HG02840 (cell line): Measurements from ENCODE around the gene IKZF4.
A peak's percentile ranks its signal among the peaks of the same experiment; 100 is the strongest.
"Not testable (repeated sequence)": the region's sequence is repeated elsewhere in the genome, so short reads cannot be mapped to it uniquely, and the experiment has no call there.

Experiments used
- ATAC-seq: cut with Tn5 transposase; IDR thresholded peaks from one replicate; pipeline ENCODE4 v1.9.1; 2021; ENCODE audit warnings: mild to moderate bottlenecking, moderate library complexity, moderate number of reproducible peaks; ENCODE audit not compliant: unreplicated experiment, low FRiP score

Gene IKZF4

GRCh38 chr12:56020423-56021184 lies at the start of gene IKZF4:
Gene IKZF4, plus strand, starts transcription at chr12:56021043. Its CDS starts 451 bp downstream, at chr12:56021494.
- ATAC-seq, result no peak

GRCh38 chr12:55972042-55972441 lies 48.8 kb upstream of the IKZF4 start:
- no peak for ATAC-seq

GRCh38 chr12:55972456-55972855 lies 48.4 kb upstream of the IKZF4 start:
- no peak for ATAC-seq

GRCh38 chr12:55972911-55973598 lies 47.8 kb upstream of the IKZF4 start:
- ATAC-seq, result no peak

- ATAC-seq, result peak; percentile 97
Observed at GRCh38 chr12:55973599-55974307, 47.1 kb upstream of the IKZF4 start, which contains the start of gene RAB5B. Gene RAB5B, plus strand, starts transcription at chr12:55974078. Its CDS starts 12,883 bp downstream, at chr12:55986961.

GRCh38 chr12:55974308-55974730 lies 46.5 kb upstream of the IKZF4 start:
- ATAC-seq, result no peak

- ATAC-seq, result no peak
Observed at GRCh38 chr12:55978393-55978792, 42.5 kb upstream of the IKZF4 start.

- ATAC-seq, result no peak
Observed at GRCh38 chr12:55979069-55979468, 41.8 kb upstream of the IKZF4 start.

- ATAC-seq, result not testable (repeated sequence)
Observed at GRCh38 chr12:55981882-55982281, 39.0 kb upstream of the IKZF4 start.

- no peak for ATAC-seq
Observed at GRCh38 chr12:55982319-55982936, 38.4 kb upstream of the IKZF4 start.

GRCh38 chr12:55983232-55983842 lies 37.5 kb upstream of the IKZF4 start:
- no peak for ATAC-seq

GRCh38 chr12:55984861-55985260 lies 36.0 kb upstream of the IKZF4 start:
- no peak for ATAC-seq

- ATAC-seq, result no peak
Observed at GRCh38 chr12:55985341-55985740, 35.5 kb upstream of the IKZF4 start.

GRCh38 chr12:55985976-55986375 lies 34.9 kb upstream of the IKZF4 start:
- ATAC-seq, result not testable (repeated sequence)

GRCh38 chr12:55991110-55991509 lies 29.7 kb upstream of the IKZF4 start:
- ATAC-seq, result no peak

- no peak for ATAC-seq
Observed at GRCh38 chr12:55993230-55993853, 27.5 kb upstream of the IKZF4 start.

GRCh38 chr12:55995366-55995765 lies 25.5 kb upstream of the IKZF4 start:
- ATAC-seq, result no peak

- no peak for ATAC-seq
Observed at GRCh38 chr12:55996201-55996714, 24.6 kb upstream of the IKZF4 start.

GRCh38 chr12:55996715-55997534 lies 23.9 kb upstream of the IKZF4 start, which contains the start of gene SUOX:
Gene SUOX, plus strand, starts transcription at chr12:55997276. Its CDS starts 4,946 bp downstream, at chr12:56002222.
- peak; percentile 95 for ATAC-seq
